ENCODE measurements around the gene CXCL5.

DNA sequence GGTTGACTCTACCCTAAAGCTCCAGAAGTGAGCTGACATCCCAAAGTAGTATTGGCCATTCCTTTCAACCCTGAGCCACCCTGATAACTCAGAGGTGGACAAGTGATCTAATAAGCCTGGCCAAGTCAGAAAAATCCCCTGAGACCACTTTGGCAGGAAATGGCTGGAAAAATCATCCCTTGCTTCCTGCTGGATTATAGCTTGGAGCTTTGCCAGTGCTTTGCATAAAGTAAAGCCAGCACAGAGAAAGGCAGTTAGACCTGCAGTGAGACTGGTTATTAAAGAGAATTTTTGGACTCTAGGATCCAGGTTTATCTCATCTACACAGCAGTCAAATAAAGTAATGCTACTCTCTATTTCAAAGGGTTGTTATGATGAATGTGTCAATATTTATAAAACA is 33.6 kb upstream of the CXCL5 start:
- no peak for TF ChIP-seq EZH2 (conservative IDR thresholded peaks at IDR 0.05; ENCODE audit: low read depth, low read length)
- TF ChIP-seq SOX6 (IDR thresholded peaks at IDR 0.05), result no peak
- TF ChIP-seq SOX6 (CRISPR knock-in tag; IDR thresholded peaks at IDR 0.05), result no peak
